Esophagus muscularis mucosa (tissue), 4 donors: ENCODE measurements around the gene AUH.

Experiments
- EP300 ChIP-seq: sonication (generic); formaldehyde crosslinking; IDR thresholded peaks from one replicate; pipeline ENCODE4 v1.6.1; 2017; ENCODE audit warnings: antibody characterized with exemption
- POLR2A ChIP-seq: fragments of 450-650 bp; IDR thresholded peaks from one replicate; pipeline ENCODE4 v1.6.1; 2017; ENCODE audit warnings: antibody characterized with exemption, moderate library complexity, mild to moderate bottlenecking, low read depth
- POLR2AphosphoS5 ChIP-seq, 2 donors: sonication (generic); formaldehyde crosslinking; IDR thresholded peaks; one replicate each; pipeline ENCODE4 v1.6.1; 2017; ENCODE audit warnings: antibody characterized with exemption in 2 of 2
- TF ChIP-seq, protein P1 (sequence below), 3 experiments: fragments of 200-600 bp in 2 of 3; fragments of 450-650 bp in 1 of 3; sonication (generic) in 2 of 3; IDR thresholded peaks; one replicate each; pipeline ENCODE4 v1.5.1; 2017 to 2019; ENCODE audit warnings: antibody characterized with exemption in 3 of 3, mild to moderate bottlenecking in 2 of 3, moderate library complexity in 1 of 3

- no peak for TF ChIP-seq EP300
- TF ChIP-seq, protein P1, sequence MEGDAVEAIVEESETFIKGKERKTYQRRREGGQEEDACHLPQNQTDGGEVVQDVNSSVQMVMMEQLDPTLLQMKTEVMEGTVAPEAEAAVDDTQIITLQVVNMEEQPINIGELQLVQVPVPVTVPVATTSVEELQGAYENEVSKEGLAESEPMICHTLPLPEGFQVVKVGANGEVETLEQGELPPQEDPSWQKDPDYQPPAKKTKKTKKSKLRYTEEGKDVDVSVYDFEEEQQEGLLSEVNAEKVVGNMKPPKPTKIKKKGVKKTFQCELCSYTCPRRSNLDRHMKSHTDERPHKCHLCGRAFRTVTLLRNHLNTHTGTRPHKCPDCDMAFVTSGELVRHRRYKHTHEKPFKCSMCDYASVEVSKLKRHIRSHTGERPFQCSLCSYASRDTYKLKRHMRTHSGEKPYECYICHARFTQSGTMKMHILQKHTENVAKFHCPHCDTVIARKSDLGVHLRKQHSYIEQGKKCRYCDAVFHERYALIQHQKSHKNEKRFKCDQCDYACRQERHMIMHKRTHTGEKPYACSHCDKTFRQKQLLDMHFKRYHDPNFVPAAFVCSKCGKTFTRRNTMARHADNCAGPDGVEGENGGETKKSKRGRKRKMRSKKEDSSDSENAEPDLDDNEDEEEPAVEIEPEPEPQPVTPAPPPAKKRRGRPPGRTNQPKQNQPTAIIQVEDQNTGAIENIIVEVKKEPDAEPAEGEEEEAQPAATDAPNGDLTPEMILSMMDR (IDR thresholded peaks at IDR 0.05): no peak
- TF ChIP-seq POLR2A: no peak
- TF ChIP-seq POLR2AphosphoS5 (IDR thresholded peaks at IDR 0.05): no peak
Observed at GRCh38 chr9:91258451-91258850, 103.3 kb downstream of the AUH start.
